SK-N-SH treated with all-trans-retinoic acid at 6 μM for 48 hours (cell line): ENCODE results near the gene DIDO1.

Source experiments
- ATAC-seq: fragments of 200-7000 bp; cut with Tn5 transposase; 3 replicates; pipeline ENCODE4 v1.9.1; 2020; ENCODE audit warnings: mild to moderate bottlenecking, moderate library complexity
- ARNTL ChIP-seq: fragments of 450-650 bp; formaldehyde crosslinking; IDR thresholded peaks from 2 replicates; pipeline ENCODE4 v1.5.0; 2020; ENCODE audit warnings: low read depth, mild to moderate bottlenecking, moderate library complexity, borderline replicate concordance
- CSDC2 ChIP-seq: fragments of 250-450 bp; sonication (Bioruptor Pico); IDR thresholded peaks from 2 replicates; pipeline ENCODE4 v1.5.0; 2020; ENCODE audit warnings: mild to moderate bottlenecking, moderate library complexity
- GLIS3 ChIP-seq: fragments of 250-450 bp; sonication (Bioruptor Pico); IDR thresholded peaks from 2 replicates; pipeline ENCODE4 v1.5.0; 2020; ENCODE audit warnings: mild to moderate bottlenecking, moderate library complexity
- ISL1 ChIP-seq: fragments of 250-450 bp; sonication (Bioruptor Pico); IDR thresholded peaks from 2 replicates; pipeline ENCODE4 v2.1.2; 2022; ENCODE audit warnings: mild to moderate bottlenecking, moderate library complexity
- OSR1 ChIP-seq: fragments of 250-450 bp; sonication (Bioruptor Pico); IDR thresholded peaks from 2 replicates; pipeline ENCODE4 v1.8.0; 2022; ENCODE audit warnings: moderate library complexity, mild to moderate bottlenecking, inconsistent platforms
- PPARA ChIP-seq: fragments of 250-450 bp; sonication (Bioruptor Pico); IDR thresholded peaks from 2 replicates; pipeline ENCODE4 v1.5.0; 2020; ENCODE audit warnings: mild to moderate bottlenecking, borderline replicate concordance
- RARB ChIP-seq: fragments of 250-450 bp; sonication (Bioruptor Pico); IDR thresholded peaks from 2 replicates; pipeline ENCODE4 v1.8.0; 2021; ENCODE audit warnings: mild to moderate bottlenecking, moderate library complexity
- SNAI2 ChIP-seq: fragments of 250-450 bp; sonication (Bioruptor Pico); IDR thresholded peaks from 2 replicates; pipeline ENCODE4 v1.5.0; 2020; ENCODE audit warnings: mild to moderate bottlenecking, moderate library complexity
- TCF4 ChIP-seq: fragments of 250-450 bp; sonication (Bioruptor Pico); IDR thresholded peaks from 2 replicates; pipeline ENCODE4 v1.8.0; 2021; ENCODE audit warnings: mild to moderate bottlenecking, moderate library complexity, borderline replicate concordance
- TOX ChIP-seq: fragments of 250-450 bp; sonication (Bioruptor Pico); IDR thresholded peaks from 2 replicates; pipeline ENCODE4 v1.8.0; 2021; ENCODE audit warnings: mild to moderate bottlenecking, moderate library complexity, borderline replicate concordance
- ZFP30 ChIP-seq: fragments of 450-650 bp; formaldehyde crosslinking; IDR thresholded peaks from 2 replicates; pipeline ENCODE4 v1.5.0; 2022; ENCODE audit warnings: mild to moderate bottlenecking, moderate library complexity
- ZNF565 ChIP-seq: fragments of 450-650 bp; formaldehyde crosslinking; conservative IDR thresholded peaks from 2 replicates; pipeline ENCODE4 v1.5.0; 2020; ENCODE audit warnings: low read depth, mild to moderate bottlenecking, moderate library complexity
- ZNF70 ChIP-seq: fragments of 450-650 bp; formaldehyde crosslinking; IDR thresholded peaks from 2 replicates; pipeline ENCODE4 v1.5.0; 2020; ENCODE audit warnings: mild to moderate bottlenecking, moderate library complexity
- ZNF8 ChIP-seq: fragments of 450-650 bp; formaldehyde crosslinking; IDR thresholded peaks from 2 replicates; pipeline ENCODE4 v1.5.0; 2020; ENCODE audit warnings: mild to moderate bottlenecking, moderate library complexity
- TF ChIP-seq, protein P1 (sequence below): fragments of 250-450 bp; sonication (Bioruptor Pico); IDR thresholded peaks from 2 replicates; pipeline ENCODE4 v1.8.0; 2020; ENCODE audit warnings: mild to moderate bottlenecking, moderate library complexity, borderline replicate concordance
- TF ChIP-seq, protein P2 (sequence below): fragments of 250-450 bp; sonication (Bioruptor Pico); IDR thresholded peaks from 2 replicates; pipeline ENCODE4 v1.8.0; 2021; ENCODE audit warnings: low read depth, mild to moderate bottlenecking, moderate library complexity, borderline replicate concordance
- TF ChIP-seq, protein P3 (sequence below): fragments of 250-450 bp; sonication (Bioruptor Pico); IDR thresholded peaks from 2 replicates; pipeline ENCODE4 v1.5.1; 2021; ENCODE audit warnings: mild to moderate bottlenecking, moderate library complexity
- TF ChIP-seq, protein P4 (sequence below): fragments of 250-450 bp; sonication (Bioruptor Pico); IDR thresholded peaks from 2 replicates; pipeline ENCODE4 v1.5.0; 2020; ENCODE audit warnings: mild to moderate bottlenecking, moderate library complexity

Gene DIDO1

DNA sequence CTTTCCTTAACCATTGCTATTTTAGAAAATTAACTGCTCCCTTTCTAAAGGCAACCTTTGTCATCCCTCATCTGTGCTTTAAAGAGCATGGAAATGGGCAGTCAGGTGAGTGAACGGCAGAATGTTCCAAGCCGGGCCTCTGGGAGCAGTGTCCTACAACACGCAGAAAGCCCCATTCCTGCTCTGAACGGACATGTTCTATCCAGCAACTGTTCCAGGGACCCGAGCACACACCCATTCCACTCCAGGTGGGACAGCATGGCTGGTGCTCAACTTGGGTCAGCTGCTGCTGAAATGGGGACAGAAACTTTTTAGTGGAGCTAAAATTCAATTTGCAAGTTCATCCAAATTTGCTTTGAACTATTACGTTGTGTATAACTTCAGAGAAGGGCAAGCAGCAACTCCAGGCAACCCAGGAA is 26.7 kb downstream of the DIDO1 start (continued):
- TF ChIP-seq OSR1 (CRISPR knock-in tag) (no peak), ARNTL (CRISPR knock-in tag) (no peak), GLIS3 (CRISPR knock-in tag) (no peak), CSDC2 (CRISPR knock-in tag) (no peak), RARB (CRISPR knock-in tag) (no peak)
- TF ChIP-seq, protein P1, sequence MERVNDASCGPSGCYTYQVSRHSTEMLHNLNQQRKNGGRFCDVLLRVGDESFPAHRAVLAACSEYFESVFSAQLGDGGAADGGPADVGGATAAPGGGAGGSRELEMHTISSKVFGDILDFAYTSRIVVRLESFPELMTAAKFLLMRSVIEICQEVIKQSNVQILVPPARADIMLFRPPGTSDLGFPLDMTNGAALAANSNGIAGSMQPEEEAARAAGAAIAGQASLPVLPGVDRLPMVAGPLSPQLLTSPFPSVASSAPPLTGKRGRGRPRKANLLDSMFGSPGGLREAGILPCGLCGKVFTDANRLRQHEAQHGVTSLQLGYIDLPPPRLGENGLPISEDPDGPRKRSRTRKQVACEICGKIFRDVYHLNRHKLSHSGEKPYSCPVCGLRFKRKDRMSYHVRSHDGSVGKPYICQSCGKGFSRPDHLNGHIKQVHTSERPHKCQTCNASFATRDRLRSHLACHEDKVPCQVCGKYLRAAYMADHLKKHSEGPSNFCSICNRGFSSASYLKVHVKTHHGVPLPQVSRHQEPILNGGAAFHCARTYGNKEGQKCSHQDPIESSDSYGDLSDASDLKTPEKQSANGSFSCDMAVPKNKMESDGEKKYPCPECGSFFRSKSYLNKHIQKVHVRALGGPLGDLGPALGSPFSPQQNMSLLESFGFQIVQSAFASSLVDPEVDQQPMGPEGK (CRISPR knock-in tag), result no peak

DNA sequence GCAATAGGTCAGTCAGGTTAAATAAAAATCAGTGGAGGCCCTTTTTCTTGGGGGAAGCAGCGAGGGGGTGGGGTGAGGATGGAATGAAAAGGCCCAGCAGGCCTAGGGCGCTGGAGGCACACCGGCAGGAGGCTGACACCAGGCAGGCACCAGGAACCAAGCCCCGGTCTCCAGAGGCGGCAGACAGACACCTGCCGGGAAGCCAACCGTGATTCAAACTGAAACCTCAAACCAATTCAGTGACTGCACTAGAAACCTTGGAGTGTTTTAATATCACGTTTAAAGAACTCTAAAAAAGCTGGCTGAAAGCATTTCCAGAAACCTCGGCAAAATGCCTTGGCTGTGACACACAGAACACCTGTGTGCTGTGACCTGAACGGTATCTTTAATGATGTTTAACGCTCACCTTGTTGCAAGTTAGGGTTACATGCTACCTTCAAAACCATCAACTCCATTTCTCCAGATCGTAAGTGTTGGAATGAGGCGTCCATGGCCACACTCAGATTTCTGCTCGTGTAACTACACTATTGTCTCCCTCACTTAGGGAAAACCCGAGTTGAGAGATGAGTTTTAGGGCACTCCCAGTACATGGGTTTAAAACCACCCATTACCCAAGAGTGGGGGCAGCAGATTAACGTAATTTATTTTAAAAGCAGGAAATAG is 27.2 kb downstream of the DIDO1 start:
- ATAC-seq, result no peak
- TF ChIP-seq OSR1 (CRISPR knock-in tag) (no peak), TOX (CRISPR knock-in tag) (no peak), ZNF565 (no peak), PPARA (no peak), ZNF70 (CRISPR knock-in tag) (no peak), ARNTL (CRISPR knock-in tag) (no peak), CSDC2 (CRISPR knock-in tag) (no peak)
- TF ChIP-seq, protein P2, sequence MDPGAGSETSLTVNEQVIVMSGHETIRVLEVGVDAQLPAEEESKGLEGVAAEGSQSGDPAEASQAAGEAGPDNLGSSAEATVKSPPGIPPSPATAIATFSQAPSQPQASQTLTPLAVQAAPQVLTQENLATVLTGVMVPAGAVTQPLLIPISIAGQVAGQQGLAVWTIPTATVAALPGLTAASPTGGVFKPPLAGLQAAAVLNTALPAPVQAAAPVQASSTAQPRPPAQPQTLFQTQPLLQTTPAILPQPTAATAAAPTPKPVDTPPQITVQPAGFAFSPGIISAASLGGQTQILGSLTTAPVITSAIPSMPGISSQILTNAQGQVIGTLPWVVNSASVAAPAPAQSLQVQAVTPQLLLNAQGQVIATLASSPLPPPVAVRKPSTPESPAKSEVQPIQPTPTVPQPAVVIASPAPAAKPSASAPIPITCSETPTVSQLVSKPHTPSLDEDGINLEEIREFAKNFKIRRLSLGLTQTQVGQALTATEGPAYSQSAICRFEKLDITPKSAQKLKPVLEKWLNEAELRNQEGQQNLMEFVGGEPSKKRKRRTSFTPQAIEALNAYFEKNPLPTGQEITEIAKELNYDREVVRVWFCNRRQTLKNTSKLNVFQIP (CRISPR knock-in tag), result no peak
- TF ChIP-seq, protein P1 (CRISPR knock-in tag), result no peak
- TF ChIP-seq, protein P3, sequence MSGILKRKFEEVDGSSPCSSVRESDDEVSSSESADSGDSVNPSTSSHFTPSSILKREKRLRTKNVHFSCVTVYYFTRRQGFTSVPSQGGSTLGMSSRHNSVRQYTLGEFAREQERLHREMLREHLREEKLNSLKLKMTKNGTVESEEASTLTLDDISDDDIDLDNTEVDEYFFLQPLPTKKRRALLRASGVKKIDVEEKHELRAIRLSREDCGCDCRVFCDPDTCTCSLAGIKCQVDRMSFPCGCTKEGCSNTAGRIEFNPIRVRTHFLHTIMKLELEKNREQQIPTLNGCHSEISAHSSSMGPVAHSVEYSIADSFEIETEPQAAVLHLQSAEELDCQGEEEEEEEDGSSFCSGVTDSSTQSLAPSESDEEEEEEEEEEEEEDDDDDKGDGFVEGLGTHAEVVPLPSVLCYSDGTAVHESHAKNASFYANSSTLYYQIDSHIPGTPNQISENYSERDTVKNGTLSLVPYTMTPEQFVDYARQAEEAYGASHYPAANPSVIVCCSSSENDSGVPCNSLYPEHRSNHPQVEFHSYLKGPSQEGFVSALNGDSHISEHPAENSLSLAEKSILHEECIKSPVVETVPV, result no peak

DNA sequence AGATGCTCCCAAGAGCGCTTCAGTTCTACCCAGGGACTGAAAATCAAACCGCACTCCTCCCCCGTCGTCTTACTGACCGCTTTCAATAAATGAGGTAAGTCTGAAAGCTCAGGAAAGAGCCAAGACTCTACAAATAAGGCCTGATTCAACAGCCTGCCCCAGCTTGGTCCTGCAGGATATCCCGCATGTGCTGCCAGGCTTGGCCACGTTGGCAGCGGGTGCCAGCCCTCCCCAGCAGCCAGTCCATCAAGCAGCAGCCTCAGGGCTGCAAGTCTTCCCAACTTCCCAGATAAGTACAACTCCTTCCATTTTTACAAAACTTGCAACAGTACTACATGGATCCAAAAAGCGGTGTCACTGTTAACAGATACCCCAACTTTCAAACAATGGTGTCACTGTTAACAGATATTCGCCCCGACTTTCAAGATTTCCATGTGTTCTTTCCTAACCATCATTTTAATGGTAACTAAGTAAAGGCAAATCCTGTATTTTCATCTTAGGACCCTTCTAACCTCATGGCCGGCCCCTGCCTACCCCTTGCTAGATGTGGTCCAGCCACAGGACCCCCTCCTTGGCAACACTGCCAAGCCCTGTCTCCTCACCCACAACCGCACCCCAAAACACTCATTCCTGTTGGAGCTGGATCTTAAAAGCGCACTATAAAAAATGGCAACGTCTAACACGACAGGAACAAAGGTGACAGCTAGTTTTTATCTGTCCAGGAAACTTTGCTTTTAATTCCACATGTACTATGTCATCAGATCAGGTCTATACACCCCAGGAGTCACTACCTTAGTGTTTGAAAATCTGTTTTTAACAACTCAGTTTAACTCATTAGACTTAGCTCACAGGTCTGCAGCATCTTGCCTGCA is 28.0 kb downstream of the DIDO1 start:
- TF ChIP-seq PPARA (no peak), CSDC2 (CRISPR knock-in tag) (no peak), ZNF70 (CRISPR knock-in tag) (no peak), OSR1 (CRISPR knock-in tag) (no peak), ZNF565 (no peak), ZNF8 (no peak), TOX (CRISPR knock-in tag) (no peak), RARB (CRISPR knock-in tag) (no peak), SNAI2 (CRISPR knock-in tag) (no peak), ISL1 (CRISPR knock-in tag) (no peak), ARNTL (CRISPR knock-in tag) (no peak)
- no peak for ATAC-seq

DNA sequence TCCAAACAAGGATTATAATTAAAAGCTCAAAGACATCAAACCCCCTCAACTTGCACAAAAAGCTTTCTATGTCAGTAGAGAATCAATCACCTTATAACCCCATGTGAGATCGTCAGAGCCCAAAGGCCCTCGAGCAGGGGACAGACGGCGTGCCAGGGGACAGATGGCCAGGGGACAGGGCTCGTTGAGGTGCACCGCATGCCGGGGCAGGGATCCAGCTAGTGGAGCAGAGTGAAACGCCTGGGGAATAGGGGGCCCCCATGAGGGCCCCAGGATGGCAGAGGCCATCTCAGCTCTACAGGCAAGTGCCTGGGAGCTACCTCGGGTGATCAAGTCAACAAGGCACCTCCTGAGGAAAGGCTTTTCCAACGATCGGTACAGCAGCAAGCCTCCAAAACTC is 28.6 kb downstream of the DIDO1 start:
- ATAC-seq, result no peak
- TF ChIP-seq SNAI2 (CRISPR knock-in tag) (no peak), TCF4 (CRISPR knock-in tag) (no peak), TOX (CRISPR knock-in tag) (no peak), GLIS3 (CRISPR knock-in tag) (no peak), ZNF8 (no peak), ZFP30 (CRISPR knock-in tag) (no peak)
- TF ChIP-seq, protein P2 (CRISPR knock-in tag), result no peak
- TF ChIP-seq, protein P1 (CRISPR knock-in tag), result no peak
- TF ChIP-seq, protein P4, sequence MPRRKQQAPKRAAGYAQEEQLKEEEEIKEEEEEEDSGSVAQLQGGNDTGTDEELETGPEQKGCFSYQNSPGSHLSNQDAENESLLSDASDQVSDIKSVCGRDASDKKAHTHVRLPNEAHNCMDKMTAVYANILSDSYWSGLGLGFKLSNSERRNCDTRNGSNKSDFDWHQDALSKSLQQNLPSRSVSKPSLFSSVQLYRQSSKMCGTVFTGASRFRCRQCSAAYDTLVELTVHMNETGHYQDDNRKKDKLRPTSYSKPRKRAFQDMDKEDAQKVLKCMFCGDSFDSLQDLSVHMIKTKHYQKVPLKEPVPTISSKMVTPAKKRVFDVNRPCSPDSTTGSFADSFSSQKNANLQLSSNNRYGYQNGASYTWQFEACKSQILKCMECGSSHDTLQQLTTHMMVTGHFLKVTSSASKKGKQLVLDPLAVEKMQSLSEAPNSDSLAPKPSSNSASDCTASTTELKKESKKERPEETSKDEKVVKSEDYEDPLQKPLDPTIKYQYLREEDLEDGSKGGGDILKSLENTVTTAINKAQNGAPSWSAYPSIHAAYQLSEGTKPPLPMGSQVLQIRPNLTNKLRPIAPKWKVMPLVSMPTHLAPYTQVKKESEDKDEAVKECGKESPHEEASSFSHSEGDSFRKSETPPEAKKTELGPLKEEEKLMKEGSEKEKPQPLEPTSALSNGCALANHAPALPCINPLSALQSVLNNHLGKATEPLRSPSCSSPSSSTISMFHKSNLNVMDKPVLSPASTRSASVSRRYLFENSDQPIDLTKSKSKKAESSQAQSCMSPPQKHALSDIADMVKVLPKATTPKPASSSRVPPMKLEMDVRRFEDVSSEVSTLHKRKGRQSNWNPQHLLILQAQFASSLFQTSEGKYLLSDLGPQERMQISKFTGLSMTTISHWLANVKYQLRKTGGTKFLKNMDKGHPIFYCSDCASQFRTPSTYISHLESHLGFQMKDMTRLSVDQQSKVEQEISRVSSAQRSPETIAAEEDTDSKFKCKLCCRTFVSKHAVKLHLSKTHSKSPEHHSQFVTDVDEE (CRISPR knock-in tag), result no peak
